Tibial nerve (tissue), 4 donors: ENCODE results near the gene FOXRED1.

ENCODE experiments used
- EP300 ChIP-seq, 2 donors: sonication (generic); formaldehyde crosslinking; IDR thresholded peaks; one replicate each; pipeline ENCODE4 v1.6.1; 2017; ENCODE audit warnings: antibody characterized with exemption in 2 of 2, mild to moderate bottlenecking in 1 of 2
- POLR2A ChIP-seq, 2 donors: fragments of 450-650 bp; IDR thresholded peaks; one replicate each; pipeline ENCODE4 v1.6.1; 2017; ENCODE audit warnings: antibody characterized with exemption in 2 of 2, mild to moderate bottlenecking in 2 of 2, moderate library complexity in 2 of 2
- TF ChIP-seq, protein P1 (sequence below), 5 experiments: fragments of 200-600 bp in 3 of 5; fragments of 450-650 bp in 2 of 5; sonication (generic) in 3 of 5; IDR thresholded peaks; one replicate each; pipeline ENCODE4 v1.5.1; 2016 to 2019; ENCODE audit warnings: antibody characterized with exemption in 5 of 5, mild to moderate bottlenecking in 3 of 5, moderate library complexity in 2 of 5

DNA sequence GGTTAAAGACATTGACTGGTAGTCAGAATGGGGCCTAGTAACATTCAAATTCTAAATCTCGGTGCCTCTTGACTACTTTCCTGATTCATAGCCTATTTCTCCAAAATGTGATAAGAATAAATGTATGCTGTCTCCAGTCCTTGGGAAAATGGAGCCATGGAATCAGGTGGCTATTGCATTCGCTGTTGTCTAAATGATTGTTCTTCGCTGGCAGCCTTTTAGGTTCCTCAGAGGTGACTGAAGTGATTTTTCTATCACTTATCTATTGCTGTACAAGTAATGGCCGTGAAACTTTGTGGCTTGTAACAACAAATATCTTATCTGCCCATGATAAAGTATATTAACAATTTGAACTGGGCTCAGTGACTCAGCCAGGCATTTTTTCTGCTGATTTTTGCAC lies 15.7 kb upstream of the FOXRED1 start:
- TF ChIP-seq, protein P1, sequence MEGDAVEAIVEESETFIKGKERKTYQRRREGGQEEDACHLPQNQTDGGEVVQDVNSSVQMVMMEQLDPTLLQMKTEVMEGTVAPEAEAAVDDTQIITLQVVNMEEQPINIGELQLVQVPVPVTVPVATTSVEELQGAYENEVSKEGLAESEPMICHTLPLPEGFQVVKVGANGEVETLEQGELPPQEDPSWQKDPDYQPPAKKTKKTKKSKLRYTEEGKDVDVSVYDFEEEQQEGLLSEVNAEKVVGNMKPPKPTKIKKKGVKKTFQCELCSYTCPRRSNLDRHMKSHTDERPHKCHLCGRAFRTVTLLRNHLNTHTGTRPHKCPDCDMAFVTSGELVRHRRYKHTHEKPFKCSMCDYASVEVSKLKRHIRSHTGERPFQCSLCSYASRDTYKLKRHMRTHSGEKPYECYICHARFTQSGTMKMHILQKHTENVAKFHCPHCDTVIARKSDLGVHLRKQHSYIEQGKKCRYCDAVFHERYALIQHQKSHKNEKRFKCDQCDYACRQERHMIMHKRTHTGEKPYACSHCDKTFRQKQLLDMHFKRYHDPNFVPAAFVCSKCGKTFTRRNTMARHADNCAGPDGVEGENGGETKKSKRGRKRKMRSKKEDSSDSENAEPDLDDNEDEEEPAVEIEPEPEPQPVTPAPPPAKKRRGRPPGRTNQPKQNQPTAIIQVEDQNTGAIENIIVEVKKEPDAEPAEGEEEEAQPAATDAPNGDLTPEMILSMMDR (IDR thresholded peaks at IDR 0.05): no peak
- TF ChIP-seq POLR2A (IDR thresholded peaks at IDR 0.05) (no peak), EP300 (IDR thresholded peaks at IDR 0.05) (no peak)
